GM20431 (cell line): ENCODE measurements around the gene RGS10.
"Not testable (repeated sequence)": the region's sequence is repeated elsewhere in the genome, so short reads cannot be mapped to it uniquely, and the experiment has no call there.

Experiments used
- in situ Hi-C: fragments of 300-500 bp; cut with MseI, MboI; formaldehyde crosslinking; loops from one replicate; pipeline ENCODE4 v1.15.0; 2020; ENCODE audit warnings: low sequenced_read_pairs; ENCODE audit not compliant: unreplicated experiment

RGS10 gene

GRCh38 chr10:119539359-119539825 lies 3.1 kb downstream of the RGS10 start:
- in situ Hi-C loops, result no loop called here

- in situ Hi-C loops, result no loop called here
Measured at GRCh38 chr10:119538632-119539358, 3.7 kb downstream of the RGS10 start.

GRCh38 chr10:119537953-119538630 lies 4.4 kb downstream of the RGS10 start:
- in situ Hi-C loops, result no loop called here

GRCh38 chr10:119536508-119537025 lies 6.0 kb downstream of the RGS10 start:
- in situ Hi-C loops, result no loop called here

- in situ Hi-C loops, result no loop called here
Measured at GRCh38 chr10:119535837-119536507, 6.5 kb downstream of the RGS10 start.

GRCh38 chr10:119535305-119535704 lies 7.2 kb downstream of the RGS10 start:
- in situ Hi-C loops, result no loop called here

GRCh38 chr10:119533473-119533872 lies 9.0 kb downstream of the RGS10 start:
- in situ Hi-C loops, result no loop called here

GRCh38 chr10:119532791-119533190 lies 9.7 kb downstream of the RGS10 start:
- in situ Hi-C loops, result not testable (repeated sequence)

GRCh38 chr10:119532251-119532650 lies 10.3 kb downstream of the RGS10 start:
- in situ Hi-C loops, result not testable (repeated sequence)

- in situ Hi-C loops, result no loop called here
Measured at GRCh38 chr10:119531067-119531466, 11.5 kb downstream of the RGS10 start.

- in situ Hi-C loops, result not testable (repeated sequence)
Measured at GRCh38 chr10:119528663-119529237, 13.8 kb downstream of the RGS10 start.

GRCh38 chr10:119526621-119527592 lies 15.6 kb downstream of the RGS10 start:
- in situ Hi-C loops, result no loop called here

- in situ Hi-C loops, result no loop called here
Measured at GRCh38 chr10:119526149-119526548, 16.4 kb downstream of the RGS10 start.

GRCh38 chr10:119525116-119525515 lies 17.4 kb downstream of the RGS10 start:
- in situ Hi-C loops, result no loop called here

- in situ Hi-C loops, result no loop called here
Measured at GRCh38 chr10:119524720-119525070, 17.8 kb downstream of the RGS10 start.

GRCh38 chr10:119523895-119524719 lies 18.4 kb downstream of the RGS10 start:
- in situ Hi-C loops, result no loop called here

GRCh38 chr10:119522747-119523426 lies 19.6 kb downstream of the RGS10 start:
- in situ Hi-C loops, result no loop called here
